H1 (cell line): ENCODE measurements around the gene C19orf25. TPM values are rescaled to one million over a fixed set of nuclear protein-coding genes. Genes with fewer than 3 reads are reported as not detected.

ENCODE experiments used
- CTCF ChIA-PET: fragments of 300-600 bp; sonication (Branson Sonifier 250); formaldehyde crosslinking; loops from one replicate; lab custom pipeline; 2021; ENCODE audit not compliant: partially characterized antibody; lab: Charles Lee
- POLR2A ChIA-PET: fragments of 300-600 bp; sonication (Branson Sonifier 250); formaldehyde crosslinking; loops from one replicate; lab custom pipeline; 2021; ENCODE audit warnings: inconsistent platforms; ENCODE audit not compliant: partially characterized antibody; lab: Charles Lee
- DNase-seq, 2 experiments: peaks; one replicate each; pipeline versions ENCODE4 v3.0.0 to v3.0.0-alpha.2; 2010 to 2022; ENCODE audit warnings: low spot score in 2 of 2, low read depth in 1 of 2, mixed read lengths in 1 of 2
- FAIRE-seq: peaks from 2 replicates; lab custom pipeline; 2011; peaks lifted over from hg19 to GRCh38; lab: Jason Lieb, UNC
- H2AFZ ChIP-seq: 2 replicates; pipeline ENCODE4 v1.8.1; 2012; ENCODE audit warnings: low read length, inconsistent platforms
- H2AK5ac ChIP-seq: 2 replicates; pipeline ENCODE4 v1.6.1; 2013; ENCODE audit warnings: low read depth, low read length
- H2BK120ac ChIP-seq: replicated peaks from 2 replicates; pipeline ENCODE3; 2013; ENCODE audit warnings: low read depth, low read length, inconsistent platforms
- H2BK12ac ChIP-seq: 2 replicates; pipeline ENCODE4 v1.6.1; 2013; ENCODE audit warnings: low read depth, low read length
- H2BK15ac ChIP-seq: 2 replicates; pipeline ENCODE4 v1.6.1; 2013; ENCODE audit warnings: low read length
- H2BK20ac ChIP-seq: 2 replicates; pipeline ENCODE4 v1.6.1; 2013; ENCODE audit warnings: low read length
- H2BK5ac ChIP-seq: 2 replicates; pipeline ENCODE4 v1.6.1; 2013; ENCODE audit warnings: low read depth, low read length
- H3K14ac ChIP-seq: 2 replicates; pipeline ENCODE4 v1.6.1; 2013; ENCODE audit warnings: inconsistent platforms; ENCODE audit not compliant: insufficient read length
- H3K18ac ChIP-seq: 2 replicates; pipeline ENCODE4 v1.6.1; 2013; ENCODE audit warnings: low read length; ENCODE audit errors: extremely low read depth
- H3K23ac ChIP-seq: 2 replicates; pipeline ENCODE4 v1.6.1; 2013; ENCODE audit warnings: inconsistent platforms; ENCODE audit not compliant: insufficient read length
- H3K23me2 ChIP-seq: 2 replicates; pipeline ENCODE4 v1.6.1; 2013; ENCODE audit warnings: low read depth, low read length
- H3K27ac ChIP-seq: 2 replicates; pipeline ENCODE4 v1.6.1; 2011; ENCODE audit warnings: low read depth, low read length, inconsistent platforms
- H3K27me3 ChIP-seq, 4 experiments: replicated peaks in 1 of 4; 1 replicate in 1 of 4; 2 replicates in 3 of 4; pipeline versions ENCODE4 v1.6.1 to v1.8.1; 2011 to 2013; ENCODE audit warnings: low read length in 3 of 4, mild to moderate bottlenecking in 3 of 4, inconsistent platforms in 2 of 4, mixed read lengths in 2 of 4, moderate library complexity in 1 of 4; ENCODE audit not compliant: control insufficient read depth in 3 of 4, insufficient read depth in 3 of 4; ENCODE audit errors: extremely low read depth in 1 of 4
- H3K36me3 ChIP-seq, 4 experiments: 2 replicates each; pipeline versions ENCODE4 v1.6.1 to v1.8.1; 2011 to 2013; ENCODE audit warnings: mild to moderate bottlenecking in 4 of 4, low read length in 3 of 4, moderate library complexity in 2 of 4, control low read depth in 1 of 4, inconsistent platforms in 1 of 4; ENCODE audit not compliant: insufficient read depth in 4 of 4, control insufficient read depth in 2 of 4
- H3K4ac ChIP-seq: replicated peaks from 2 replicates; pipeline ENCODE3; 2013; ENCODE audit warnings: low read length, low read depth, mixed read lengths, inconsistent platforms; ENCODE audit not compliant: insufficient read length
- H3K4me1 ChIP-seq, 4 experiments: replicated peaks in 1 of 4; 1 replicate in 1 of 4; 2 replicates in 3 of 4; pipeline versions ENCODE4 v1.6.1 to v1.8.1; 2011 to 2013; ENCODE audit warnings: low read length in 3 of 4, inconsistent platforms in 2 of 4, mixed read lengths in 1 of 4; ENCODE audit not compliant: insufficient read depth in 4 of 4, control insufficient read depth in 3 of 4
- H3K4me2 ChIP-seq, 2 experiments: 2 replicates each; pipeline versions ENCODE4 v1.6.1 to v1.8.1; 2011 to 2013; ENCODE audit warnings: low read depth in 2 of 2, low read length in 2 of 2, control low read depth in 1 of 2, inconsistent platforms in 1 of 2, mild to moderate bottlenecking in 1 of 2; ENCODE audit not compliant: insufficient read depth in 1 of 2
- H3K4me3 ChIP-seq, 4 experiments: fragments of 200-600, 300-600 bp in 1 of 4; sonication (generic), shearing (Covaris generic), sonication (Bioruptor Twin) in 1 of 4; 2 replicates each; pipeline versions ENCODE4 v1.5.1 to v1.8.1; 2011 to 2016; ENCODE audit warnings: low read length in 4 of 4, low read depth in 3 of 4, control low read depth in 2 of 4, inconsistent platforms in 2 of 4, mild to moderate bottlenecking in 2 of 4, mixed read lengths in 1 of 4, moderate library complexity in 1 of 4; ENCODE audit not compliant: insufficient read depth in 2 of 4; ENCODE audit errors: extremely low read depth in 1 of 4
- H3K56ac ChIP-seq: replicated peaks from 2 replicates; pipeline ENCODE3; 2013; ENCODE audit warnings: low read depth, mild to moderate bottlenecking, mixed read lengths, low read length, inconsistent platforms; ENCODE audit not compliant: insufficient read length
- H3K79me1 ChIP-seq: 2 replicates; pipeline ENCODE4 v1.6.1; 2013; ENCODE audit warnings: low read depth, low read length, control low read depth
- H3K79me2 ChIP-seq, 2 experiments: 2 replicates each; pipeline versions ENCODE4 v1.6.1 to v1.8.1; 2012 to 2013; ENCODE audit warnings: low read length in 2 of 2, mild to moderate bottlenecking in 2 of 2, inconsistent platforms in 1 of 2; ENCODE audit not compliant: insufficient read depth in 2 of 2, control insufficient read depth in 1 of 2
- H3K9ac ChIP-seq, 4 experiments: replicated peaks in 1 of 4; 1 replicate in 1 of 4; 2 replicates in 3 of 4; pipeline versions ENCODE4 v1.6.1 to v1.8.1; 2011 to 2013; ENCODE audit warnings: low read depth in 3 of 4, low read length in 3 of 4, control low read depth in 2 of 4, mild to moderate bottlenecking in 2 of 4, moderate library complexity in 2 of 4, inconsistent platforms in 1 of 4; ENCODE audit errors: extremely low read depth in 1 of 4
- H3K9me3 ChIP-seq, 2 experiments: 2 replicates each; pipeline versions ENCODE4 v1.6.1 to v1.8.1; 2012 to 2013; ENCODE audit warnings: mild to moderate bottlenecking in 2 of 2, moderate library complexity in 2 of 2, control low read depth in 1 of 2, inconsistent platforms in 1 of 2, low read depth in 1 of 2, low read length in 1 of 2, mixed read lengths in 1 of 2; ENCODE audit not compliant: insufficient read depth in 2 of 2
- H4K20me1 ChIP-seq, 2 experiments: replicated peaks in 1 of 2; 2 replicates each; pipeline versions ENCODE3 to v1.8.1; 2011 to 2013; ENCODE audit warnings: inconsistent platforms in 2 of 2, low read length in 2 of 2, mild to moderate bottlenecking in 1 of 2; ENCODE audit not compliant: insufficient read depth in 2 of 2, control insufficient read depth in 1 of 2
- H4K5ac ChIP-seq: 2 replicates; pipeline ENCODE4 v1.6.1; 2013; ENCODE audit warnings: low read length, low read depth, mixed read lengths, inconsistent platforms; ENCODE audit not compliant: insufficient read length
- H4K8ac ChIP-seq: 2 replicates; pipeline ENCODE4 v1.8.0; 2013; ENCODE audit warnings: mild to moderate bottlenecking, moderate library complexity, low read length, inconsistent platforms; ENCODE audit not compliant: insufficient read depth; ENCODE audit errors: extremely low read depth
- H4K91ac ChIP-seq: replicated peaks from 2 replicates; pipeline ENCODE3; 2013; ENCODE audit warnings: low read length, mixed read lengths, inconsistent platforms; ENCODE audit not compliant: insufficient read length
- ATF3 ChIP-seq: IDR thresholded peaks from 2 replicates; pipeline ENCODE4 v1.6.1; 2011; ENCODE audit warnings: low read depth, mild to moderate bottlenecking, low read length; ENCODE audit not compliant: insufficient read depth
- CBX5 ChIP-seq: fragments of 300-800, 300-1000 bp; sonication (generic); IDR thresholded peaks from 2 replicates; pipeline ENCODE4 v1.7.1; 2016; ENCODE audit warnings: antibody characterized with exemption, low read length, low read depth
- CEBPB ChIP-seq: IDR thresholded peaks from 2 replicates; pipeline ENCODE4 v1.6.1; 2012; ENCODE audit warnings: low read depth, low read length
- HDAC2 ChIP-seq, 2 experiments: fragments of 300-600 bp in 1 of 2; sonication (generic) in 1 of 2; IDR thresholded peaks; 2 replicates each; pipeline ENCODE4 v1.6.1; 2011 to 2012; ENCODE audit warnings: low read depth in 2 of 2, low read length in 2 of 2, mild to moderate bottlenecking in 2 of 2, moderate library complexity in 2 of 2, borderline replicate concordance in 1 of 2, inconsistent platforms in 1 of 2
- RNF2 ChIP-seq: fragments of 200-900, 300-1000 bp; sonication (generic); IDR thresholded peaks from 2 replicates; pipeline ENCODE4 v1.7.1; 2016; ENCODE audit warnings: borderline replicate concordance, low read depth, mild to moderate bottlenecking, antibody characterized with exemption, low read length; ENCODE audit not compliant: poor library complexity, severe bottlenecking; ENCODE audit errors: missing control alignments
- WGBS, 2 experiments: shearing (Covaris generic) in 1 of 2; methylation state at CpG; one replicate each; pipeline versions ENCODE4 v1.1.6 to v1.1.7; 2013 to 2015; ENCODE audit warnings: low lambda C conversion rate in 2 of 2, mixed read lengths in 2 of 2, inconsistent platforms in 1 of 2, low coverage in 1 of 2, missing lambda C conversion rate in 1 of 2; ENCODE audit not compliant: insufficient replicate concordance in 2 of 2, insufficient coverage in 1 of 2, insufficient read length in 1 of 2; ENCODE audit errors: extremely low coverage in 1 of 2, missing lambda C conversion rate in 1 of 2; 5-methylcytosine and 5-hydroxymethylcytosine counted together
- long read RNA-seq, 2 experiments: library from RNA in 1 of 2; library from capped mRNA in 1 of 2; stranded (forward); transcript quantifications; one replicate each; pipeline ENCODE4 v2.0.0, GENCODE V29; 2021; ENCODE audit warnings: inconsistent platforms in 1 of 2
- polyA minus RNA-seq, 3 experiments: library from RNA; depleted of rRNA, polyadenylated mRNA; stranded (reverse); fragments of >200 nt; gene quantifications; 1 replicate in 2 of 3; 2 replicates in 1 of 3; pipeline ENCODE4 v1.2.3, GENCODE V29; 2011
- polyA plus RNA-seq, 7 experiments: library from polyadenylated mRNA; depleted of rRNA in 3 of 7; stranded (reverse) in 5 of 7; unstranded in 2 of 7; fragments of >200 nt in 5 of 7; fragments of 200-250 nt in 2 of 7; gene quantifications; 1 replicate in 5 of 7; 2 replicates in 1 of 7; 4 replicates in 1 of 7; pipeline versions ENCODE4 v1.2.1 to v1.2.3, GENCODE V29; 2011 to 2013; ENCODE audit warnings: missing spikeins in 2 of 7, mixed read lengths in 2 of 7
- total RNA-seq: library from RNA; stranded (reverse); fragmentation: NEBNext Ultra II Directional; extraction: Animal tissue kit (Norgen Biotek cat#: 25700); gene quantifications from 2 replicates; pipeline ENCODE4 v1.2.1, GENCODE V29; 2021

Gene C19orf25
- total RNA-seq (41.3 and 41.4 TPM in 2 replicates), polyA plus RNA-seq (2011; rRNA removed) (67.4 and 92.2 TPM in 2 replicates), polyA minus RNA-seq (2011; rRNA and poly(A)+ RNA removed) (12.2 and 15.1 TPM in 2 replicates)
- 63.6 TPM for polyA plus RNA-seq (2011; cell fraction: cytosol; rRNA removed)
- polyA plus RNA-seq (2011; cell fraction: nucleus; rRNA removed) = 64.5 TPM
- polyA plus RNA-seq (2012, experiment 1 of 2) = 25.3 to 39.5 TPM (median 37.9 TPM) in 4 replicates
- 36.7 TPM for polyA plus RNA-seq (2012, experiment 2 of 2)
- 39.5 TPM for polyA plus RNA-seq (2013, experiment 1 of 2)
- polyA plus RNA-seq (2013, experiment 2 of 2) = 40.6 TPM
- polyA minus RNA-seq (2011; cell fraction: cytosol; rRNA and poly(A)+ RNA removed) = 22.1 TPM
- polyA minus RNA-seq (2011; cell fraction: nucleus; rRNA and poly(A)+ RNA removed) = 35.7 TPM
- long read RNA-seq, experiment 1, transcript C19orf25-202 (2 exons, 2,403 nt) = major isoform, 14 of 40 reads
- long read RNA-seq, experiment 1, transcript C19orf25-211 (1 exons, 2,314 nt) = major isoform, 14 of 40 reads
- long read RNA-seq, experiment 1, partial matches to known transcripts = 0 of 40 reads
- long read RNA-seq, experiment 1, other reads (novel, unspliced or antisense) = 6 of 40 reads
- long read RNA-seq, experiment 2, transcript C19orf25-213 (3 exons, 1,287 nt) = minor isoform, 6 of 89 reads
- long read RNA-seq, experiment 2, transcript C19orf25-202 (2 exons, 2,403 nt) = minor isoform, 7 of 89 reads
- long read RNA-seq, experiment 2, transcript C19orf25-204 (3 exons, 1,265 nt) = minor isoform, 5 of 89 reads
- long read RNA-seq, experiment 2, transcript C19orf25-203 (3 exons, 1,837 nt) = major isoform, 58 of 89 reads
- long read RNA-seq, experiment 2, partial matches to known transcripts = 1 of 89 reads
- long read RNA-seq, experiment 2, other reads (novel, unspliced or antisense) = 9 of 89 reads

- Histone ChIP-seq H4K8ac (peak within 1 kb of the TSS; percentile 85), H2BK20ac (peak within 1 kb of the TSS; percentile 93; the same call in 1 of the 2 replicates), H4K20me1 (peaks cover 8 to 18% of the 10 kb centered on the region in 2 experiments), H3K36me3 (peaks cover 0 to 3% (median 1%) of the 10 kb centered on the region in 4 experiments; a peak in 1 of 8 replicates), H2BK5ac (peak within 1 kb of the TSS; percentile 95), H4K5ac (peak within 1 kb of the TSS; percentile 97), H2AK5ac (no peak within 1 kb of the TSS), H3K4ac (no peak within 1 kb of the TSS), H3K9ac (peak within 1 kb of the TSS; percentile 55 to 81 (median 73)), H3K79me1 (peaks cover 2% of the 10 kb centered on the region; the same call in 1 of the 2 replicates), H3K23ac (no peak within 1 kb of the TSS), H3K56ac (peak within 1 kb of the TSS; percentile 92), H3K4me2 (peak within 1 kb of the TSS; percentile 49 to 92), H2BK12ac (peak within 1 kb of the TSS; percentile 92), H2BK120ac (no peak within 1 kb of the TSS), H3K18ac (peak within 1 kb of the TSS; percentile 99), H3K27me3 (no peaks in the 10 kb centered on the region), H3K27ac (peak within 1 kb of the TSS; percentile 82; the same call in 1 of the 2 replicates), H2AFZ (peak within 1 kb of the TSS; percentile 93; the same call in 1 of the 2 replicates), H3K79me2 (peaks cover 0 to 4% of the 10 kb centered on the region in 2 experiments; a peak in 1 of 4 replicates), H3K14ac (no peak within 1 kb of the TSS), H3K9me3 (no peaks in the 10 kb centered on the region), H3K4me1 (no peaks in the 10 kb centered on the region; a peak in 3 of 7 replicates), H2BK15ac (peak within 1 kb of the TSS; percentile 99; the same call in 1 of the 2 replicates), H3K23me2 (peaks cover 7% of the 10 kb centered on the region), H3K4me3 (peak within 1 kb of the TSS; percentile 65 to 86 (median 76)), H4K91ac (peak within 1 kb of the TSS; percentile 75)
- POLR2A ChIA-PET = interaction anchor here (1.3 kb wide), 1 partner anchor 210 kb away, joined by 4 read pairs; the partner anchor contains the start of gene CIRBP
- FAIRE-seq (no peak), DNase-seq (peak; percentile 80 to 92)
- WGBS, 2 experiments = 2% methylated on average over 49 of the region's 71 CpGs; no CpG with 5 or more reads in 1 of the 2 experiments
- CTCF ChIA-PET = no interaction called here
- TF ChIP-seq ATF3 (peak; percentile 51; the same call in 1 of the 2 replicates), CEBPB (no peak), HDAC2 (IDR thresholded peaks at IDR 0.05; ENCODE audit: borderline replicate concordance in 1 of 2, low read depth in 2 of 2, low read length in 2 of 2) (0 out of 4 replicates have a peak, but pooled peaks of 1 of the 2 experiments have one; percentile 7), CBX5 (no peak), RNF2 (no peak)
Measured at GRCh38 chr19:1478934-1479707, at the start of gene C19orf25. TSS of gene C19orf25 (minus strand) at chr19:1479215. CDS start at chr19:1478903, 312 bp downstream.
